PC-9 (cell line): ENCODE results near the gene TSSK2. TPM values are rescaled to one million over a fixed set of nuclear protein-coding genes. Genes with fewer than 3 reads are reported as not detected.

ENCODE experiments used
- BruUV-seq: library from RNA; stranded (reverse); fragments of 400-500 nt; replicated peaks from 2 replicates; lab custom pipeline; 2021; lab: Mats Ljungman, UMichigan
- CTCF ChIA-PET: fragments of 300-600 bp; sonication (Branson Sonifier 250); formaldehyde crosslinking; loops from one replicate; lab custom pipeline; 2022; ENCODE audit warnings: antibody characterized with exemption; lab: Charles Lee
- POLR2A ChIA-PET: fragments of 300-600 bp; sonication (Branson Sonifier 250); formaldehyde crosslinking; loops from one replicate; lab custom pipeline; 2022; ENCODE audit warnings: antibody characterized with exemption; ENCODE audit not compliant: unreplicated experiment; lab: Charles Lee
- DNase-seq, 2 experiments: peaks; one replicate each; pipeline versions ENCODE4 v3.0.0 to v3.0.0-alpha.2; 2015 to 2022; ENCODE audit warnings: mixed read lengths in 1 of 2
- H2AFZ ChIP-seq: fragments of 200-600 bp; sonication (generic); 2 replicates; pipeline ENCODE4 v1.8.1; 2017; ENCODE audit warnings: antibody characterized with exemption
- H3F3A ChIP-seq: fragments of 200-600 bp; sonication (generic); 2 replicates; pipeline ENCODE4 v1.8.1; 2017; ENCODE audit warnings: antibody characterized with exemption, mild to moderate bottlenecking, low read depth; ENCODE audit not compliant: insufficient read depth
- H3K27ac ChIP-seq: fragments of 200-600 bp; sonication (generic); 2 replicates; pipeline ENCODE4 v1.6.1; 2016; ENCODE audit warnings: mixed run types
- H3K27me3 ChIP-seq: fragments of 200-600 bp; sonication (generic); 2 replicates; pipeline ENCODE4 v1.6.1; 2016; ENCODE audit warnings: low read depth, mixed run types; ENCODE audit not compliant: insufficient read depth
- H3K36me3 ChIP-seq: fragments of 200-600 bp; sonication (generic); 2 replicates; pipeline ENCODE4 v1.6.1; 2016; ENCODE audit warnings: low read depth, mixed run types
- H3K4me1 ChIP-seq: fragments of 200-600 bp; sonication (generic); replicated peaks from 2 replicates; pipeline ENCODE4 v1.6.1; 2016; ENCODE audit warnings: mixed run types; ENCODE audit not compliant: insufficient read depth
- H3K4me2 ChIP-seq: fragments of 200-600 bp; sonication (generic); 2 replicates; pipeline ENCODE4 v1.6.1; 2017; ENCODE audit warnings: mixed run types
- H3K4me3 ChIP-seq: fragments of 200-600 bp; sonication (generic); 2 replicates; pipeline ENCODE4 v1.6.1; 2016; ENCODE audit warnings: mixed run types
- H3K79me2 ChIP-seq: fragments of 200-600 bp; sonication (generic); 2 replicates; pipeline ENCODE4 v1.6.1; 2017; ENCODE audit warnings: low read depth, mixed run types
- H3K9me2 ChIP-seq: fragments of 200-600 bp; sonication (generic); 2 replicates; pipeline ENCODE4 v1.8.1; 2017; ENCODE audit warnings: mild to moderate bottlenecking; ENCODE audit not compliant: insufficient read depth
- H3K9me3 ChIP-seq: fragments of 200-600 bp; sonication (generic); 2 replicates; pipeline ENCODE4 v1.8.1; 2016; ENCODE audit warnings: low read depth; ENCODE audit not compliant: insufficient read depth
- H4K20me1 ChIP-seq: fragments of 200-600 bp; sonication (generic); 2 replicates; pipeline ENCODE4 v1.8.1; 2017; ENCODE audit not compliant: insufficient read depth
- CTCF ChIP-seq: fragments of 200-600 bp; sonication (generic); conservative IDR thresholded peaks from 2 replicates; pipeline ENCODE4 v1.6.1; 2017; ENCODE audit warnings: mixed run types, antibody characterized with exemption, mild to moderate bottlenecking, moderate library complexity
- EZH2 ChIP-seq: fragments of 200-600 bp; sonication (generic); IDR thresholded peaks from 2 replicates; pipeline ENCODE4 v1.8.0; 2017; ENCODE audit warnings: antibody characterized with exemption, low read depth
- intact Hi-C: fragments of 100-400 bp; cut with micrococcal nuclease; formaldehyde crosslinking; loops from one replicate; pipeline ENCODE4 v1.10.0; 2022; ENCODE audit not compliant: unreplicated experiment
- total RNA-seq: library from RNA; stranded (reverse); gene quantifications from 2 replicates; pipeline ENCODE4 v1.2.3, GENCODE V29; 2021

TSSK2 gene
- total RNA-seq, 1 experiment from 2014 or later = not detected

- no peaks in the 10 kb centered on the region for H3K36me3 ChIP-seq
- no peaks in the 10 kb centered on the region; the same call in 1 of the 2 replicates for H3F3A ChIP-seq
- no peaks in the 10 kb centered on the region for H3K79me2 ChIP-seq
- H2AFZ ChIP-seq = no peak overlapping the region
- H3K4me1 ChIP-seq = no peaks in the 10 kb centered on the region
- no TSS peak for BruUV-seq
- H3K9me3 ChIP-seq = no peaks in the 10 kb centered on the region
- no peaks in the 10 kb centered on the region for H3K27me3 ChIP-seq
- H3K4me3 ChIP-seq = no peak overlapping the region
- DNase-seq = no peak
- H3K4me2 ChIP-seq = no peak overlapping the region
- CTCF ChIA-PET = no interaction called here
- no peaks in the 10 kb centered on the region for H3K9me2 ChIP-seq
- POLR2A ChIA-PET = interaction anchor here (0.6 kb wide), 1 partner anchor 23 kb away, joined by 3 read pairs; no protein-coding TSS in a partner anchor
- no peaks in the 10 kb centered on the region for H4K20me1 ChIP-seq
- H3K27ac ChIP-seq = no peak overlapping the region
- intact Hi-C loops = no loop called here
- TF ChIP-seq EZH2 (no peak), CTCF (no peak)
Measured at GRCh38 chr22:19132693-19133400, 1.7 kb downstream of the TSSK2 start.

GRCh38 chr22:19133561-19133960, 2.5 kb downstream of the TSSK2 start:
- Histone ChIP-seq H3K4me2 (no peak overlapping the region), H3K27ac (no peak overlapping the region), H3K9me3 (no peaks in the 10 kb centered on the region), H3K79me2 (no peaks in the 10 kb centered on the region), H3F3A (no peaks in the 10 kb centered on the region; the same call in 1 of the 2 replicates), H2AFZ (no peak overlapping the region), H3K4me1 (no peaks in the 10 kb centered on the region), H3K27me3 (no peaks in the 10 kb centered on the region), H3K36me3 (no peaks in the 10 kb centered on the region; the same call in 1 of the 2 replicates), H3K4me3 (no peak overlapping the region), H4K20me1 (no peaks in the 10 kb centered on the region), H3K9me2 (no peaks in the 10 kb centered on the region)
- ChIA-PET CTCF (no interaction called here), POLR2A (no interaction called here)
- no TSS peak for BruUV-seq
- no peak for DNase-seq
- intact Hi-C loops = no loop called here
- no peak for TF ChIP-seq EZH2
- TF ChIP-seq CTCF = no peak

- H3K4me1 ChIP-seq = no peaks in the 10 kb centered on the region
- no peaks in the 10 kb centered on the region for H4K20me1 ChIP-seq
- TF ChIP-seq CTCF (no peak), EZH2 (no peak)
- H3K27me3 ChIP-seq = no peaks in the 10 kb centered on the region
- no peak overlapping the region for H3K4me2 ChIP-seq
- no peaks in the 10 kb centered on the region; the same call in 1 of the 2 replicates for H3K36me3 ChIP-seq
- no peaks in the 10 kb centered on the region for H3K9me2 ChIP-seq
- H3K9me3 ChIP-seq = no peaks in the 10 kb centered on the region
- POLR2A ChIA-PET = no interaction called here
- no TSS peak for BruUV-seq
- H3F3A ChIP-seq = no peaks in the 10 kb centered on the region; the same call in 1 of the 2 replicates
- H2AFZ ChIP-seq = no peak overlapping the region
- H3K27ac ChIP-seq = no peak overlapping the region
- DNase-seq = no peak
- CTCF ChIA-PET = no interaction called here
- H3K4me3 ChIP-seq = no peak overlapping the region
- intact Hi-C loops = no loop called here
- no peaks in the 10 kb centered on the region for H3K79me2 ChIP-seq
Measured at GRCh38 chr22:19134176-19134831, 3.2 kb downstream of the TSSK2 start.
